ENCODE data around the gene LIPN.

The LIPN gene

GRCh38 chr10:88783724-88784123 lies 23.9 kb downstream of the LIPN start:
- DNase-seq (ENCODE audit: low spot score), result no peak

- DNase-seq (ENCODE audit: low spot score), result no peak
These were observed 26.4 kb downstream of the LIPN start for GRCh38 chr10:88786032-88786770.

- DNase-seq (ENCODE audit: low spot score), result no peak
These were observed 27.6 kb downstream of the LIPN start for GRCh38 chr10:88787463-88787862.

- no peak for DNase-seq (ENCODE audit: low spot score)
These were observed 29.1 kb downstream of the LIPN start for GRCh38 chr10:88788924-88789323.

GRCh38 chr10:88791924-88792323 lies 32.1 kb downstream of the LIPN start:
- DNase-seq (ENCODE audit: low spot score), result no peak

GRCh38 chr10:88792661-88793060 lies 32.8 kb downstream of the LIPN start:
- peak; percentile 20 for DNase-seq (ENCODE audit: low spot score)

GRCh38 chr10:88793712-88794299 lies 34.0 kb downstream of the LIPN start:
- no peak for DNase-seq (ENCODE audit: low spot score)

- no peak for DNase-seq (ENCODE audit: low spot score)
These were observed 34.9 kb downstream of the LIPN start for GRCh38 chr10:88794731-88795130.

GRCh38 chr10:88800152-88801125 lies 40.6 kb downstream of the LIPN start:
- no peak for DNase-seq (ENCODE audit: low spot score)

- no peak for DNase-seq (ENCODE audit: low spot score)
These were observed 42.9 kb downstream of the LIPN start, which contains the start of gene LIPM for GRCh38 chr10:88802523-88803285. Gene LIPM, plus strand, starts transcription at chr10:88802730. Its CDS starts 167 bp downstream, at chr10:88802897.

GRCh38 chr10:88803641-88804040 lies 43.8 kb downstream of the LIPN start:
- DNase-seq (ENCODE audit: low spot score), result no peak

- DNase-seq (ENCODE audit: low spot score), result no peak
These were observed 44.4 kb downstream of the LIPN start for GRCh38 chr10:88804083-88804812.

GRCh38 chr10:88805361-88805760 lies 45.5 kb downstream of the LIPN start:
- no peak for DNase-seq (ENCODE audit: low spot score)

GRCh38 chr10:88805924-88806323 lies 46.1 kb downstream of the LIPN start:
- no peak for DNase-seq (ENCODE audit: low spot score)

- no peak for DNase-seq (ENCODE audit: low spot score)
These were observed 49.8 kb downstream of the LIPN start for GRCh38 chr10:88809621-88810020.

GRCh38 chr10:88810196-88810961 lies 50.6 kb downstream of the LIPN start:
- peak; percentile 17 for DNase-seq (ENCODE audit: low spot score)

- DNase-seq (ENCODE audit: low spot score), result no peak
These were observed 53.4 kb downstream of the LIPN start for GRCh38 chr10:88813200-88813599.

- no peak for DNase-seq (ENCODE audit: low spot score)
These were observed 59.5 kb downstream of the LIPN start for GRCh38 chr10:88819290-88819689.

- no peak for DNase-seq (ENCODE audit: low spot score)
These were observed 61.1 kb downstream of the LIPN start for GRCh38 chr10:88820748-88821401.

GRCh38 chr10:88826388-88826787 lies 66.6 kb downstream of the LIPN start:
- DNase-seq (ENCODE audit: low spot score), result no peak

All from HuH-7.5 (cell line).